H1 (cell line): ENCODE measurements around the gene RGS7BP. TPM values are rescaled to one million over a fixed set of nuclear protein-coding genes. Genes with fewer than 3 reads are reported as not detected.

Experiments used
- BRCA1 ChIP-seq: IDR thresholded peaks from 2 replicates; pipeline ENCODE4 v1.6.1; 2012; ENCODE audit warnings: low read depth, low read length, improper control_type of control experiment
- CEBPB ChIP-seq: IDR thresholded peaks from 2 replicates; pipeline ENCODE4 v1.6.1; 2012; ENCODE audit warnings: low read depth, low read length
- CHD7 ChIP-seq: fragments of 300-600 bp; sonication (generic); IDR thresholded peaks from 2 replicates; pipeline ENCODE4 v1.7.1; 2012; ENCODE audit warnings: low read length, moderate library complexity, mild to moderate bottlenecking, inconsistent platforms; ENCODE audit not compliant: insufficient replicate concordance
- KDM5A ChIP-seq: fragments of 200-600 bp; IDR thresholded peaks from 2 replicates; pipeline ENCODE4 v1.7.1; 2012; ENCODE audit warnings: mild to moderate bottlenecking, low read length, inconsistent platforms, mixed read lengths
- MAFK ChIP-seq: IDR thresholded peaks from 2 replicates; pipeline ENCODE4 v1.6.1; 2012; ENCODE audit warnings: low read depth, mild to moderate bottlenecking, improper control_type of control experiment, low read length
- polyA plus RNA-seq, 7 experiments: library from polyadenylated mRNA; depleted of rRNA in 3 of 7; stranded (reverse) in 5 of 7; unstranded in 2 of 7; fragments of >200 nt in 5 of 7; fragments of 200-250 nt in 2 of 7; gene quantifications; 1 replicate in 5 of 7; 2 replicates in 1 of 7; 4 replicates in 1 of 7; pipeline versions ENCODE4 v1.2.1 to v1.2.3, GENCODE V29; 2011 to 2013; ENCODE audit warnings: missing spikeins in 2 of 7, mixed read lengths in 2 of 7
- total RNA-seq: library from RNA; stranded (reverse); fragmentation: NEBNext Ultra II Directional; extraction: Animal tissue kit (Norgen Biotek cat#: 25700); gene quantifications from 2 replicates; pipeline ENCODE4 v1.2.1, GENCODE V29; 2021

The RGS7BP gene
- total and polyA plus RNA-seq, 2 of the 8 experiments (the other 6 are each of a cell fraction or from before 2014, with no cell fraction given) = 0.65 to 2.3 TPM

DNA sequence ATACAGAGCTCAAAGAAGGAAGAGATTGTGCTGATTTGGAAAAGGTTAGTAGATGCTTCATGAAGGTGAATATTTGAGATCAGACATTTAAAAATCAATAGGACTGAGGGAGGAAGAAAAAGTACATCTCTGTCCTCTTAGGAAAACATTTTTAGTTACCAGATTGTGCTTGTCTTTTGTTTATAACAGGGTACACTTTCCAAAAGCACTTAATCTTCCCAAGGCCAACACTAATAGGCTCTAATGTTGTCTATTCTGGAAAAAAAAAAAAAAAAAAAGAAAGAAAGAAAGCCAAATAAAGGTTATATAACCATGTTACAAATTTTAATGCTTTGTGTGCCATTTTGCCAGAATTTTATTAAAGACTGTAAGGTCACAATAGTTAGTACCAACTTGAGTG, 139.0 kb downstream of the RGS7BP start (continued):
- no peak for TF ChIP-seq CEBPB
- no peak for TF ChIP-seq MAFK
- no peak for TF ChIP-seq CHD7
- TF ChIP-seq KDM5A = no peak
- TF ChIP-seq BRCA1 = no peak
